HFFc6 (cell line): ENCODE data around the gene BICDL1. TPM values are rescaled to one million over a fixed set of nuclear protein-coding genes. Genes with fewer than 3 reads are reported as not detected.

ENCODE experiments used
- DNase-seq: peaks from one replicate; pipeline ENCODE4 v3.0.0-alpha.2; 2018
- H3K27ac Mint-ChIP-seq: 2 replicates; pipeline ENCODE4 v1.8.0; 2020; ENCODE audit warnings: mild to moderate bottlenecking, mixed read lengths
- H3K27me3 Mint-ChIP-seq: 2 replicates; pipeline ENCODE4 v1.8.0; 2021; ENCODE audit warnings: mild to moderate bottlenecking, moderate library complexity, mixed read lengths; ENCODE audit not compliant: insufficient read depth
- H3K36me3 Mint-ChIP-seq: 2 replicates; pipeline ENCODE4 v1.8.0; 2021; ENCODE audit warnings: low read depth, mixed read lengths
- H3K4me1 Mint-ChIP-seq: 2 replicates; pipeline ENCODE4 v1.8.0; 2020; ENCODE audit warnings: low read depth, mixed read lengths
- H3K4me3 Mint-ChIP-seq: 2 replicates; pipeline ENCODE4 v1.8.0; 2020; ENCODE audit warnings: mild to moderate bottlenecking, moderate library complexity, mixed read lengths
- H3K9me3 Mint-ChIP-seq: 2 replicates; pipeline ENCODE4 v1.8.0; 2020; ENCODE audit warnings: mild to moderate bottlenecking, mixed read lengths
- CTCF ChIP-seq: fragments of 200-600 bp; sonication (generic); IDR thresholded peaks from 2 replicates; pipeline ENCODE4 v1.5.0; 2021; ENCODE audit warnings: antibody characterized with exemption, mild to moderate bottlenecking
- total RNA-seq, 6 experiments: library from RNA; stranded (reverse); fragmentation: NEBNext Ultra II Directional; extraction: Animal tissue kit (Norgen Biotek cat#: 25700); gene quantifications; 2 replicates in 1 of 6; 3 replicates in 5 of 6; pipeline ENCODE4 v1.2.3, GENCODE V29; 2021

Gene BICDL1
- total RNA-seq, 6 experiments from 2014 or later = 0.05 TPM; not detected in 5

GRCh38 chr12:120103044-120103338 is 114.0 kb downstream of the BICDL1 start:
- DNase-seq = no peak

DNA sequence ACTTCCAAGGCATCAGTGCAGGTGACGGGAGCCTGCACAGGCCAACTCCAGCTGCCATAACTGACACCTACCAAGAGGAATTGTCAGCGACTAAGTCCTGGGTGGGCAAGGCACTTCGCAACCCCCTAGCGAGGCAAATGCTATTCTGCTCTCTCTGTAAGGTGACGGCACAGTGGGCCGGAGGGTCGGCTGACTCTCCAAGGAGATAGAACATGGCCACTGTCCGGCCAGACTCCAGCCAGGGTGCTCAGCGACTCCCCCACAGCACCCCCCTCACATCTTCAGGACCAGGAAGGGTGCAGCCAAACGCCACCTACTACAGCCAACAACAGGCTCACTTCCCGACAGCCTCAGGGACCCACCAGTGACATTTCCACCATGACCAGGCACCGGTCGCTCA is 114.3 kb downstream of the BICDL1 start:
- no peak for TF ChIP-seq CTCF
- Mint-ChIP-seq H3K9me3 (no peaks in the 10 kb centered on the region), H3K27me3 (no peaks in the 10 kb centered on the region), H3K27ac (no peak overlapping the region), H3K36me3 (peaks cover 8% of the 10 kb centered on the region; the same call in 1 of the 2 replicates), H3K4me1 (peaks cover 7% of the 10 kb centered on the region; the same call in 1 of the 2 replicates), H3K4me3 (no peak overlapping the region)
- DNase-seq = no peak

More at GRCh38 chr12:120103044-120103338, 114.0 kb downstream of the BICDL1 start:
- H3K27me3 Mint-ChIP-seq = no peaks in the 10 kb centered on the region
- no peak for TF ChIP-seq CTCF
- no peak overlapping the region for H3K4me3 Mint-ChIP-seq
- H3K4me1 Mint-ChIP-seq = peaks cover 7% of the 10 kb centered on the region; the same call in 1 of the 2 replicates
- no peaks in the 10 kb centered on the region for H3K9me3 Mint-ChIP-seq
- H3K36me3 Mint-ChIP-seq = peaks cover 7% of the 10 kb centered on the region; the same call in 1 of the 2 replicates
- no peak overlapping the region for H3K27ac Mint-ChIP-seq

- peaks cover 22% of the 10 kb centered on the region for H3K4me1 Mint-ChIP-seq
- H3K36me3 Mint-ChIP-seq = peaks cover 8% of the 10 kb centered on the region; the same call in 1 of the 2 replicates
- no peak for DNase-seq
- TF ChIP-seq CTCF = no peak
- H3K9me3 Mint-ChIP-seq = no peaks in the 10 kb centered on the region
- H3K27ac Mint-ChIP-seq = no peak overlapping the region
- no peaks in the 10 kb centered on the region for H3K27me3 Mint-ChIP-seq
- no peak overlapping the region for H3K4me3 Mint-ChIP-seq
These were observed 117.1 kb downstream of the BICDL1 start for GRCh38 chr12:120106151-120106550.

- H3K27ac Mint-ChIP-seq = no peak overlapping the region
- H3K9me3 Mint-ChIP-seq = no peaks in the 10 kb centered on the region
- DNase-seq = no peak
- no peak for TF ChIP-seq CTCF
- peaks cover 26% of the 10 kb centered on the region for H3K4me1 Mint-ChIP-seq
- no peak overlapping the region for H3K4me3 Mint-ChIP-seq
- no peaks in the 10 kb centered on the region; the same call in 1 of the 2 replicates for H3K27me3 Mint-ChIP-seq
- peaks cover 18% of the 10 kb centered on the region for H3K36me3 Mint-ChIP-seq
These were observed 120.7 kb downstream of the BICDL1 start for GRCh38 chr12:120109570-120110267.

DNA sequence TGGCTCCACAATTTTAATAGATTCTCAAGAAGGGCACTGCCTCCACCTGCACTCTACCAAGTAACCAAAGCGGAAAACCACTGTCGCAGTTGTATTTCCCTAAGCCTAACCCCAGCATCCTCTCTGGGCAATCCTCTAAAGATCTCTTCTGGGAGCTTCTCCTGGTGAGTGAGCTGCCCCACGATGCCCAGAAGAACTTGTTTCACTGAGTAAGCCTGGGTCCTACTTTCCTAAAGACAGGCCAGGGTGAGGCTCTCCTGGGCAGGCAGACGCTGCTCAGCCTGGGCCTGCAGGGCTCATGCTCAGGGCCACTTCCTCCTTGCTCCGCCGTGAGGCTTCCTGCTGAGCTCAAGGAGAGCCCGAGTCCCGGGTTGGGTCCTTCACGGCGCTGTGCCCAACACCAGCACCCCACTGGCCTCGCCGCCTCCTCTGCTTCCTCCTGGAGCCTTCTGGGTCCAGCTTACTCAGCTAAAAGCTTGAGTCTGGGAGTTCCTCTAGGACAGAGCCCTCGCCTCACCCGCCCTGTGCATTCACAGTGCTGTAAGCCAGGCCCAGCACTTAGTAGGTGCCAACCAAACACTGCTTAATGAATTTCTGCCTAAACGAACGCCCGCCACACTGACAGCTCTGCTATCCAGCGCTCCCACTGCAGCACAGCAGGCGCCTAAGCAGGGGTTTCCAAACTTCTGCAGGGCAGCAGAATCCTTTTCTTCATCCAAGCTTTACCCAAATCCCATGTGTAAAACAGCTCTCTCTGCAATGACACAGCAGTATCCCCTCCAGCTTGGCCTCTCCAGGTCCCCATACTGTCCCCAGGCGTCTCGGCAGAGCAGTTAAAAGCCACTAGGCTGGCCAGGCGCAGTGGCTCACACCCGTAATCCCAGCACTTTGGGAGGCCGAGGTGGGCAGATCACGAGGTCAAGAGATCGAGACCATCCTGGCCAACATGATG is 121.8 kb downstream of the BICDL1 start:
- H3K27me3 Mint-ChIP-seq = no peaks in the 10 kb centered on the region; the same call in 1 of the 2 replicates
- H3K4me1 Mint-ChIP-seq = peaks cover 32% of the 10 kb centered on the region
- H3K36me3 Mint-ChIP-seq = peaks cover 28% of the 10 kb centered on the region
- DNase-seq = no peak
- H3K4me3 Mint-ChIP-seq = no peak overlapping the region
- no peaks in the 10 kb centered on the region for H3K9me3 Mint-ChIP-seq
- H3K27ac Mint-ChIP-seq = peak overlapping the region; percentile 45; the same call in 1 of the 2 replicates
- no peak for TF ChIP-seq CTCF
